T-helper 2 cell treated with Interferon-gamma antibody and Interleukin-4, amounts not matched to agents 100 ng/mL and 5 ng/mL, for 36 hours (primary cell): ENCODE measurements around the gene SLC25A27. TPM values are rescaled to one million over a fixed set of nuclear protein-coding genes. Genes with fewer than 3 reads are reported as not detected.

ENCODE experiments used
- intact Hi-C: fragments of 100-400 bp; cut with micrococcal nuclease; formaldehyde crosslinking; loops from one replicate; pipeline ENCODE4 v1.15.1; 2023
- total RNA-seq: library from RNA; stranded (reverse); gene quantifications from 2 replicates; pipeline ENCODE4 v1.2.3, GENCODE V29; 2022

SLC25A27 gene
- total RNA-seq, 1 donor from 2014 or later = not detected

DNA sequence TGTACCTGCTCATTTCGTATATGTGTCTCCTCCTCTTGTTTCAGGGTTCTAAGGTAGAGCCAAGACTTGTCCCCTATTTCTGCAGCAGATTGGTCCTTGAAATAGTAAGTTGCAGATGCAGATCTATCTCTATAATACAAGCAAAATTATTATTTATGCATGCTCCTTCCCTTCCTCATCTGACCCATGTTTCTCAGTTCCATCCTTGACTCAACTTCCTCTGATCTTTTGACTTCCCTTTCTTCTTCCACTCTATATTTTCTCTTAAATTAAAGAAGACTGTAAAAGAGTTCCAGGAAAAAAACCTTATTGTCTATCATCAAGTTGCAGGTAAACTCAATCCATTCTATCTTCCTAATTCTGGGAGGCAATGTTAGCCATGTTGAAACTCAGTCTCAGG is 58.7 kb downstream of the SLC25A27 start:
- intact Hi-C loops = no loop called here

- intact Hi-C loops = no loop called here
Observed at GRCh38 chr6:46715141-46715540, 62.4 kb downstream of the SLC25A27 start.

DNA sequence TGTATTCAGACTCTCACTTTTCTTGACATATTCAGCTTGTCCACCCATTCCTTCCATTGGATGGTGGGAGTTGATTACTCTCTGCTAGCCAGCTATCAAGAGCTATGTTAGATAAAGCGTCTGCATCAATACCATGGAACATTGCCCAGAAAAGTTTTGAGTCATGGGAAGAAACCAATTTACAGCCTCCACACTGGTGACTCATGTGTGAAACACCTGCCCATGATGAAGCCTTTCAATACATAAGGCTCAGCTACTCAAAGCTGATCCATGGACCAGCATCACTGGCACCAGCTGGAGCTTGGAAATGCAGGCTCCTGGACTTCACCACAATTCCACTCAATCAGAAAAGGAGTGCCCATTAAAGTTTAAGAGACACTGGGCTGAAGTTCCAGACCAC is 66.3 kb downstream of the SLC25A27 start:
- intact Hi-C loops = no loop called here

- intact Hi-C loops = no loop called here
Observed at GRCh38 chr6:46720401-46720800, 67.6 kb downstream of the SLC25A27 start.

Other genes starting within 250 kb of the SLC25A27 start
- 0.14 TPM in 1 of 2 replicates, not detected in the other for gene RCAN2, start 161.5 kb upstream of the SLC25A27 start, total RNA-seq
- gene CYP39A1, start 157 bp upstream of the SLC25A27 start, total RNA-seq = not detected in 2 replicates
- gene TDRD6, start 34.9 kb downstream of the SLC25A27 start, total RNA-seq = not detected in 2 replicates
- gene PLA2G7, start 82.4 kb downstream of the SLC25A27 start, total RNA-seq = not detected in 2 replicates
- not detected in 2 replicates for gene ANKRD66, start 94.0 kb downstream of the SLC25A27 start, total RNA-seq
- gene MEP1A, start 140.4 kb downstream of the SLC25A27 start, total RNA-seq = not detected in 2 replicates